Mammary epithelial cell (primary cell): ENCODE results near the gene CDK17.
"Not testable (repeated sequence)": the region's sequence is repeated elsewhere in the genome, so short reads cannot be mapped to it uniquely, and the experiment has no call there.

ENCODE experiments used
- CTCF ChIP-seq, 2 donors: IDR thresholded peaks in 1 of 2; conservative IDR thresholded peaks in 1 of 2; 2 replicates each; pipeline ENCODE4 v1.5.1; 2011 to 2012; ENCODE audit warnings: inconsistent platforms in 2 of 2, low read length in 2 of 2, mild to moderate bottlenecking in 2 of 2, control low read depth in 1 of 2, low read depth in 1 of 2; ENCODE audit not compliant: insufficient read depth in 1 of 2; ENCODE audit errors: extremely low read depth in 1 of 2
- EZH2 ChIP-seq: IDR thresholded peaks from 2 replicates; pipeline ENCODE4 v1.6.1; 2012; ENCODE audit warnings: low read length, inconsistent platforms, borderline replicate concordance

- not testable (repeated sequence) for TF ChIP-seq CTCF (conservative IDR thresholded peaks at IDR 0.05 in 1 of 2, IDR thresholded peaks at IDR 0.05 in 1 of 2; ENCODE audit: extremely low read depth in 1 of 2, insufficient read depth in 1 of 2, low read depth in 1 of 2, low read length in 2 of 2); EZH2
These were observed 82.4 kb downstream of the CDK17 start for GRCh38 chr12:96317801-96318200.
